HepG2 (cell line): ENCODE data around the gene PPP2R5C. TPM values are rescaled to one million over a fixed set of nuclear protein-coding genes. Genes with fewer than 3 reads are reported as not detected.

Experiments
- ATRX ChIP-seq: sonication (generic); formaldehyde crosslinking; IDR thresholded peaks from 2 replicates; pipeline ENCODE4 v1.4.0; 2020; ENCODE audit warnings: missing genetic modification reagents, borderline replicate concordance
- EP300 ChIP-seq, 3 experiments: sonication (generic) in 1 of 3; formaldehyde crosslinking in 1 of 3; IDR thresholded peaks; 2 replicates each; pipeline versions ENCODE4 v1.5.1 to v1.6.1; 2011 to 2020; ENCODE audit warnings: low read depth in 2 of 3, low read length in 2 of 3, borderline replicate concordance in 1 of 3, improper control_type of control experiment in 1 of 3, mild to moderate bottlenecking in 1 of 3, missing genetic modification reagents in 1 of 3, moderate library complexity in 1 of 3
- NFRKB ChIP-seq: fragments of 450-650 bp; IDR thresholded peaks from 2 replicates; pipeline ENCODE4 v1.6.1; 2017
- PCBP1 ChIP-seq: fragments of 200-400 bp; formaldehyde crosslinking; IDR thresholded peaks from 2 replicates; pipeline ENCODE4 v1.6.1; 2017; ENCODE audit warnings: mild to moderate bottlenecking, low read depth, low read length, borderline replicate concordance
- ZFYVE20 ChIP-seq: sonication (generic); formaldehyde crosslinking; IDR thresholded peaks from 2 replicates; pipeline ENCODE4 v1.8.0; 2023; ENCODE audit warnings: low read depth, mild to moderate bottlenecking, moderate library complexity, missing genetic modification reagents, borderline replicate concordance
- ZNF644 ChIP-seq: IDR thresholded peaks from 2 replicates; pipeline ENCODE4 v1.6.1; 2016; ENCODE audit warnings: low read depth
- polyA plus RNA-seq, 8 experiments: library from polyadenylated mRNA; depleted of rRNA in 3 of 8; stranded (reverse) in 7 of 8; unstranded in 1 of 8; fragments of >200 nt; fragmentation: Illumina TruSeq in 4 of 8; extraction: Trizol in 4 of 8; gene quantifications; 2 replicates each; pipeline versions ENCODE4 v1.2.1 to v1.2.3, GENCODE V29; 2011 to 2016; ENCODE audit warnings: low read depth in 4 of 8, missing spikeins in 1 of 8, mixed read lengths in 1 of 8; ENCODE audit not compliant: insufficient read depth in 1 of 8
- total RNA-seq, 5 experiments: library from RNA; depleted of rRNA; stranded (reverse); fragments of >200 nt; fragmentation: Illumina TruSeq; extraction: Trizol; gene quantifications; 2 replicates each; pipeline ENCODE4 v1.2.3, GENCODE V29; 2016; ENCODE audit warnings: low read depth in 1 of 5
- TF ChIP-seq, protein P1 (sequence below): sonication (generic); formaldehyde crosslinking; IDR thresholded peaks from 2 replicates; pipeline ENCODE4 v1.4.0; 2020; ENCODE audit warnings: mild to moderate bottlenecking, missing genetic modification reagents, borderline replicate concordance
- TF ChIP-seq, protein P2 (sequence below): sonication (generic); formaldehyde crosslinking; IDR thresholded peaks from 2 replicates; pipeline ENCODE4 v1.4.0; 2020; ENCODE audit warnings: missing genetic modification reagents
- TF ChIP-seq, protein P3 (sequence below): sonication (generic); formaldehyde crosslinking; IDR thresholded peaks from 2 replicates; pipeline ENCODE4; 2020; ENCODE audit warnings: missing genetic modification reagents, mild to moderate bottlenecking, borderline replicate concordance
- TF ChIP-seq, protein P4 (sequence below): sonication (generic); formaldehyde crosslinking; IDR thresholded peaks from 2 replicates; pipeline ENCODE4 v1.8.0; 2022; ENCODE audit warnings: low read depth, missing genetic modification reagents
- TF ChIP-seq, protein P5 (sequence below): sonication (generic); formaldehyde crosslinking; IDR thresholded peaks from 2 replicates; pipeline ENCODE4 v1.5.0; 2020; ENCODE audit warnings: mild to moderate bottlenecking, missing genetic modification reagents

Gene PPP2R5C
- total and polyA plus RNA-seq, 2 of the 13 experiments (the other 11 are each of a cell fraction or from before 2014, with no cell fraction given) = 74.3 to 78.5 TPM

DNA sequence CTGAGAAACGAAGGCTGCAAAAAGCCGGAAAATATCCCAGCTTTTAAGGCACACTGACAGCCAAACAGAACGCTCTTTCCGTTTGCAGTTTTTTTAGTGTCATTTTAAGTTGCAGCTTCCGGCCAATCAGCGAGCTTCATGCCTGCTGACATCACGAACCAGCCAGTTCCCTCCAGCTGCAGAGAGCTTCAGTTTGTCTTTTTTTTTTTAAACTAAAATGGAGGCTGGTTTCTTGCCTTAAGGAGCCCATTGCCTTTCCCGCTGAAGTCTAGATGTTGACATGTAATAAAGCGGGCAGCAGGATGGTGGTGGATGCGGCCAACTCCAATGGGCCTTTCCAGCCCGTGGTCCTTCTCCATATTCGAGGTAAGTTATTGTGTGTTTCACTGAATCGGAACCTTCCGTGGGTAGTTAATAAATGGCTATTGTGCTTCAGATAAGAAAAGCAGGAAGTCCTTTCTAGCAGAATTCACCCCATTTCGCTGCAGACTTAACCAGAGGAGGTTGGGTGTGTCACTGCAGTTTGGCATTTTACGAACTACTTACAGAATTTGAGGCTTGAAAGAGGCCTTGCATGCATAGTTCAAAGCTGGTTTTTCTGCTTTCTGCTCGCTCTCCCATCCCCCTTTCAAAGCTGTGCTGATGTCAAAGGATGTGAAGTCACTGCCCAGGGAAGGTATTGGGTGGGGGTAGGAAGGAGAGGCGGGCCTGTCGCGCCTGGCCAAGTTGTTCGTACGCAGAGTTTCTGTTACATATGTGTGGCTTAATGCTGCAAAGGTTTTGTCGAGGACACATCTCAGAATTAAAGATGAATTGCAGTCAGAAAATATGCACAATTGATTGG, 48.4 kb downstream of the PPP2R5C start (continued):
- TF ChIP-seq, protein P1, sequence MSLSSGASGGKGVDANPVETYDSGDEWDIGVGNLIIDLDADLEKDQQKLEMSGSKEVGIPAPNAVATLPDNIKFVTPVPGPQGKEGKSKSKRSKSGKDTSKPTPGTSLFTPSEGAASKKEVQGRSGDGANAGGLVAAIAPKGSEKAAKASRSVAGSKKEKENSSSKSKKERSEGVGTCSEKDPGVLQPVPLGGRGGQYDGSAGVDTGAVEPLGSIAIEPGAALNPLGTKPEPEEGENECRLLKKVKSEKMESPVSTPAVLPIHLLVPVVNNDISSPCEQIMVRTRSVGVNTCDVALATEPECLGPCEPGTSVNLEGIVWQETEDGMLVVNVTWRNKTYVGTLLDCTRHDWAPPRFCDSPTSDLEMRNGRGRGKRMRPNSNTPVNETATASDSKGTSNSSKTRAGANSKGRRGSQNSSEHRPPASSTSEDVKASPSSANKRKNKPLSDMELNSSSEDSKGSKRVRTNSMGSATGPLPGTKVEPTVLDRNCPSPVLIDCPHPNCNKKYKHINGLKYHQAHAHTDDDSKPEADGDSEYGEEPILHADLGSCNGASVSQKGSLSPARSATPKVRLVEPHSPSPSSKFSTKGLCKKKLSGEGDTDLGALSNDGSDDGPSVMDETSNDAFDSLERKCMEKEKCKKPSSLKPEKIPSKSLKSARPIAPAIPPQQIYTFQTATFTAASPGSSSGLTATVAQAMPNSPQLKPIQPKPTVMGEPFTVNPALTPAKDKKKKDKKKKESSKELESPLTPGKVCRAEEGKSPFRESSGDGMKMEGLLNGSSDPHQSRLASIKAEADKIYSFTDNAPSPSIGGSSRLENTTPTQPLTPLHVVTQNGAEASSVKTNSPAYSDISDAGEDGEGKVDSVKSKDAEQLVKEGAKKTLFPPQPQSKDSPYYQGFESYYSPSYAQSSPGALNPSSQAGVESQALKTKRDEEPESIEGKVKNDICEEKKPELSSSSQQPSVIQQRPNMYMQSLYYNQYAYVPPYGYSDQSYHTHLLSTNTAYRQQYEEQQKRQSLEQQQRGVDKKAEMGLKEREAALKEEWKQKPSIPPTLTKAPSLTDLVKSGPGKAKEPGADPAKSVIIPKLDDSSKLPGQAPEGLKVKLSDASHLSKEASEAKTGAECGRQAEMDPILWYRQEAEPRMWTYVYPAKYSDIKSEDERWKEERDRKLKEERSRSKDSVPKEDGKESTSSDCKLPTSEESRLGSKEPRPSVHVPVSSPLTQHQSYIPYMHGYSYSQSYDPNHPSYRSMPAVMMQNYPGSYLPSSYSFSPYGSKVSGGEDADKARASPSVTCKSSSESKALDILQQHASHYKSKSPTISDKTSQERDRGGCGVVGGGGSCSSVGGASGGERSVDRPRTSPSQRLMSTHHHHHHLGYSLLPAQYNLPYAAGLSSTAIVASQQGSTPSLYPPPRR (CRISPR knock-in tag) = no peak
- TF ChIP-seq, protein P2, sequence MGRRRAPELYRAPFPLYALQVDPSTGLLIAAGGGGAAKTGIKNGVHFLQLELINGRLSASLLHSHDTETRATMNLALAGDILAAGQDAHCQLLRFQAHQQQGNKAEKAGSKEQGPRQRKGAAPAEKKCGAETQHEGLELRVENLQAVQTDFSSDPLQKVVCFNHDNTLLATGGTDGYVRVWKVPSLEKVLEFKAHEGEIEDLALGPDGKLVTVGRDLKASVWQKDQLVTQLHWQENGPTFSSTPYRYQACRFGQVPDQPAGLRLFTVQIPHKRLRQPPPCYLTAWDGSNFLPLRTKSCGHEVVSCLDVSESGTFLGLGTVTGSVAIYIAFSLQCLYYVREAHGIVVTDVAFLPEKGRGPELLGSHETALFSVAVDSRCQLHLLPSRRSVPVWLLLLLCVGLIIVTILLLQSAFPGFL (CRISPR knock-in tag) = no peak
- TF ChIP-seq PCBP1 (no peak), ATRX (CRISPR knock-in tag) (no peak), NFRKB (peak; percentile 53; the same call in 1 of the 2 replicates), ZNF644 (CRISPR knock-in tag) (no peak), ZFYVE20 (CRISPR knock-in tag) (no peak), EP300 (IDR thresholded peaks at IDR 0.05; ENCODE audit: low read depth in 2 of 2, low read length in 2 of 2) (0 out of 4 replicates have a peak, but pooled peaks of 1 of the 2 experiments have one; percentile 3), EP300 (CRISPR knock-in tag; IDR thresholded peaks at IDR 0.05; ENCODE audit: borderline replicate concordance) (peak; percentile 52; the same call in 1 of the 2 replicates)
- TF ChIP-seq, protein P3, sequence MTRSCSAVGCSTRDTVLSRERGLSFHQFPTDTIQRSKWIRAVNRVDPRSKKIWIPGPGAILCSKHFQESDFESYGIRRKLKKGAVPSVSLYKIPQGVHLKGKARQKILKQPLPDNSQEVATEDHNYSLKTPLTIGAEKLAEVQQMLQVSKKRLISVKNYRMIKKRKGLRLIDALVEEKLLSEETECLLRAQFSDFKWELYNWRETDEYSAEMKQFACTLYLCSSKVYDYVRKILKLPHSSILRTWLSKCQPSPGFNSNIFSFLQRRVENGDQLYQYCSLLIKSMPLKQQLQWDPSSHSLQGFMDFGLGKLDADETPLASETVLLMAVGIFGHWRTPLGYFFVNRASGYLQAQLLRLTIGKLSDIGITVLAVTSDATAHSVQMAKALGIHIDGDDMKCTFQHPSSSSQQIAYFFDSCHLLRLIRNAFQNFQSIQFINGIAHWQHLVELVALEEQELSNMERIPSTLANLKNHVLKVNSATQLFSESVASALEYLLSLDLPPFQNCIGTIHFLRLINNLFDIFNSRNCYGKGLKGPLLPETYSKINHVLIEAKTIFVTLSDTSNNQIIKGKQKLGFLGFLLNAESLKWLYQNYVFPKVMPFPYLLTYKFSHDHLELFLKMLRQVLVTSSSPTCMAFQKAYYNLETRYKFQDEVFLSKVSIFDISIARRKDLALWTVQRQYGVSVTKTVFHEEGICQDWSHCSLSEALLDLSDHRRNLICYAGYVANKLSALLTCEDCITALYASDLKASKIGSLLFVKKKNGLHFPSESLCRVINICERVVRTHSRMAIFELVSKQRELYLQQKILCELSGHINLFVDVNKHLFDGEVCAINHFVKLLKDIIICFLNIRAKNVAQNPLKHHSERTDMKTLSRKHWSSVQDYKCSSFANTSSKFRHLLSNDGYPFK (CRISPR knock-in tag) = peak; percentile 70; the same call in 1 of the 2 replicates
- TF ChIP-seq, protein P4, sequence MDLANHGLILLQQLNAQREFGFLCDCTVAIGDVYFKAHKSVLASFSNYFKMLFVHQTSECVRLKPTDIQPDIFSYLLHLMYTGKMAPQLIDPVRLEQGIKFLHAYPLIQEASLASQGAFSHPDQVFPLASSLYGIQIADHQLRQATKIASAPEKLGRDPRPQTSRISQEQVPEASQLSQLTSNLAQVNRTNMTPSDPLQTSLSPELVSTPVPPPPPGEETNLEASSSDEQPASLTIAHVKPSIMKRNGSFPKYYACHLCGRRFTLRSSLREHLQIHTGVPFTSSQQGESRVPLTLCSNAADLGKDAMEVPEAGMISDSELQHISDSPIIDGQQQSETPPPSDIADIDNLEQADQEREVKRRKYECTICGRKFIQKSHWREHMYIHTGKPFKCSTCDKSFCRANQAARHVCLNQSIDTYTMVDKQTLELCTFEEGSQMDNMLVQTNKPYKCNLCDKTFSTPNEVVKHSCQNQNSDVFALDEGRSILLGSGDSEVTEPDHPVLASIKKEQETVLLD (CRISPR knock-in tag) = 0 out of 2 replicates have a peak, but pooled peaks have one; percentile 36
- TF ChIP-seq, protein P5, sequence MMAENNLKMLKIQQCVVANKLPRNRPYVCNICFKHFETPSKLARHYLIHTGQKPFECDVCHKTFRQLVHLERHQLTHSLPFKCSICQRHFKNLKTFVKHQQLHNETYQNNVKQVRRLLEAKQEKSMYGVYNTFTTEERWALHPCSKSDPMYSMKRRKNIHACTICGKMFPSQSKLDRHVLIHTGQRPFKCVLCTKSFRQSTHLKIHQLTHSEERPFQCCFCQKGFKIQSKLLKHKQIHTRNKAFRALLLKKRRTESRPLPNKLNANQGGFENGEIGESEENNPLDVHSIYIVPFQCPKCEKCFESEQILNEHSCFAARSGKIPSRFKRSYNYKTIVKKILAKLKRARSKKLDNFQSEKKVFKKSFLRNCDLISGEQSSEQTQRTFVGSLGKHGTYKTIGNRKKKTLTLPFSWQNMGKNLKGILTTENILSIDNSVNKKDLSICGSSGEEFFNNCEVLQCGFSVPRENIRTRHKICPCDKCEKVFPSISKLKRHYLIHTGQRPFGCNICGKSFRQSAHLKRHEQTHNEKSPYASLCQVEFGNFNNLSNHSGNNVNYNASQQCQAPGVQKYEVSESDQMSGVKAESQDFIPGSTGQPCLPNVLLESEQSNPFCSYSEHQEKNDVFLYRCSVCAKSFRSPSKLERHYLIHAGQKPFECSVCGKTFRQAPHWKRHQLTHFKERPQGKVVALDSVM (CRISPR knock-in tag) = no peak
